HG03159 (cell line): Measurements from ENCODE around the gene SGPL1.
A peak's percentile ranks its signal among the peaks of the same experiment; 100 is the strongest.

Experiments
- ATAC-seq: cut with Tn5 transposase; IDR thresholded peaks from one replicate; pipeline ENCODE4 v1.9.1; 2021; ENCODE audit warnings: mild to moderate bottlenecking, moderate library complexity; ENCODE audit not compliant: unreplicated experiment

Gene SGPL1

GRCh38 chr10:70807556-70807955 is 8.2 kb upstream of the SGPL1 start:
- no peak for ATAC-seq

- no peak for ATAC-seq
These were observed 6.6 kb upstream of the SGPL1 start for GRCh38 chr10:70809011-70809611.

GRCh38 chr10:70809726-70810125 is 6.0 kb upstream of the SGPL1 start:
- ATAC-seq: no peak

- no peak for ATAC-seq
These were observed 4.8 kb upstream of the SGPL1 start for GRCh38 chr10:70810967-70811366.

GRCh38 chr10:70811881-70812280 is 3.9 kb upstream of the SGPL1 start:
- ATAC-seq: no peak

GRCh38 chr10:70812814-70813213 is 2.9 kb upstream of the SGPL1 start:
- ATAC-seq: no peak

GRCh38 chr10:70814126-70814525 is 1.6 kb upstream of the SGPL1 start:
- no peak for ATAC-seq

GRCh38 chr10:70816220-70816894 is 609 bp downstream of the SGPL1 start:
- peak; percentile 45 for ATAC-seq

- ATAC-seq: no peak
These were observed 5.4 kb downstream of the SGPL1 start for GRCh38 chr10:70820976-70821750.

GRCh38 chr10:70822076-70822820 is 6.5 kb downstream of the SGPL1 start:
- no peak for ATAC-seq

- ATAC-seq: no peak
These were observed 11.5 kb downstream of the SGPL1 start for GRCh38 chr10:70827086-70827757.

- ATAC-seq: no peak
These were observed 13.2 kb downstream of the SGPL1 start for GRCh38 chr10:70828923-70829322.

GRCh38 chr10:70829543-70829942 is 13.8 kb downstream of the SGPL1 start:
- no peak for ATAC-seq

- ATAC-seq: no peak
These were observed 14.4 kb downstream of the SGPL1 start for GRCh38 chr10:70830164-70830563.

- no peak for ATAC-seq
These were observed 16.5 kb downstream of the SGPL1 start for GRCh38 chr10:70832221-70832620.

- ATAC-seq: no peak
These were observed 17.2 kb downstream of the SGPL1 start for GRCh38 chr10:70832852-70833528.

- ATAC-seq: no peak
These were observed 17.9 kb downstream of the SGPL1 start for GRCh38 chr10:70833601-70834000.

- ATAC-seq: no peak
These were observed 18.3 kb downstream of the SGPL1 start for GRCh38 chr10:70834021-70834420.

GRCh38 chr10:70834441-70835151 is 18.8 kb downstream of the SGPL1 start:
- ATAC-seq: no peak

- ATAC-seq: no peak
These were observed 20.6 kb downstream of the SGPL1 start for GRCh38 chr10:70836319-70836718.
